Airway epithelial cell (primary cell): ENCODE results near the gene C10orf90. TPM values are rescaled to one million over a fixed set of nuclear protein-coding genes. Genes with fewer than 3 reads are reported as not detected.

Source experiments
- total RNA-seq: library from RNA; depleted of rRNA; stranded (reverse); fragments of >200 nt; gene quantifications from 2 replicates; pipeline ENCODE4 v1.2.3, GENCODE V29; 2015

C10orf90 gene, protein sequence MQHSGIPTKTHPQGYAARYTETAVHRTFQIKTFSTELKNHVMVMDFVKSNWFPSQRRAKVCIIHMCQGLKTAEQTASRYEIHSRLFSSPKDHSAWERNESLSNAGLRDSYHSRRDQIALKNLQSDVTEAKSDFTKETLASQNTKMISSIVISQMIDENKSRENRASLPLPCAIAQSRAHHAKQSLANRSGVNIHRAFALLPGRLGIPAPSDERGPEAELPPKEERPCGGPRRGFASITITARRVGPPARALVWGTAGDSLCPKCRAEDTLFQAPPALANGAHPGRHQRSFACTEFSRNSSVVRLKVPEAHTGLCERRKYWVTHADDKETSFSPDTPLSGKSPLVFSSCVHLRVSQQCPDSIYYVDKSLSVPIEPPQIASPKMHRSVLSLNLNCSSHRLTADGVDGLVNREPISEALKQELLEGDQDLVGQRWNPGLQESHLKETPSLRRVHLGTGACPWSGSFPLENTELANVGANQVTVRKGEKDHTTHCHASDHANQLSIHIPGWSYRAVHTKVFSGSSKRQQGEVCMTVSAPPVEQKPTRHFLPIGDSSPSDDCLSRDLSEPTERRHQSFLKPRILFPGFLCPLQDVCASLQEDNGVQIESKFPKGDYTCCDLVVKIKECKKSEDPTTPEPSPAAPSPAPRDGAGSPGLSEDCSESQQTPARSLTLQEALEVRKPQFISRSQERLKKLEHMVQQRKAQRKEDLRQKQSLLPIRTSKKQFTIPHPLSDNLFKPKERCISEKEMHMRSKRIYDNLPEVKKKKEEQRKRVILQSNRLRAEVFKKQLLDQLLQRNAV
- not detected in 2 replicates for total RNA-seq

DNA sequence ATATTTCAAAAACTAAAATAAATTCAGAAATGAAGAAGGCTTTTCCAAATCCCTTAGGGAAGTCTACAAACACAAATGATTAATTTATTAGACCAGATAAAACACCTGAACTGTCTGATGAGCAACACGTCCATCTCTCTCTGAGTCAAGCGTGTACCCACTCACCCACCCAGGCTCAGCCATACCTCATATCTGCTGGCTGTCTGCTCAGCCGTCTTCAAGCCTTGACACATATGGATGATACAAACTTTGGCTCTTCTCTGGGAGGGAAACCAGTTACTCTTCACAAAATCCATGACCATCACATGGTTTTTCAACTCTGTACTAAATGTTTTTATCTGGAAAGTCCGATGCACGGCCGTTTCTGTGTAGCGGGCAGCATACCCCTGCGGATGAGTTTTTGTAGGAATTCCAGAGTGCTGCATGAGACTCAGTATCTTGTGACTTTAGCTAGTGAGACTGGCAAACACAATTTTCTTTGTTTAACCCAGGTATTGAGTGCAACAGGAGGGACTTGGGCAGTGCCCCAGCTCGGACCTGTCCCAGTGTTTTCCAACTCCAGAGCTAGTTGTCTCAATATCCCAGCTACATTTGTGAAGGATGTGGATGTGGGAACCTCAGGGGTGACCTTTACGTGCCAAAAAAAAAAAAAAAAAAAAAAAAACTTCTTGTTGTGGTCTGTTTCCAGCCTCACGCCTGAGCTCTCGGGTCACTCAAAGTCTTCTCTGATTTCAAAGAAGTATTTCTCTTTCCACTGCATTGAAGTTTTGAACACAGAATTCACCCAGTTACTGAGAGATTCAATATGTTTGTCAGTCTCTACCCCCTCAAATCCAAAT is at the start of gene C10orf90:
Gene C10orf90 (minus strand): TSS at position 638 of the 839 bp plus-strand sequence. CDS start 213 bp downstream, at position 425.

DNA sequence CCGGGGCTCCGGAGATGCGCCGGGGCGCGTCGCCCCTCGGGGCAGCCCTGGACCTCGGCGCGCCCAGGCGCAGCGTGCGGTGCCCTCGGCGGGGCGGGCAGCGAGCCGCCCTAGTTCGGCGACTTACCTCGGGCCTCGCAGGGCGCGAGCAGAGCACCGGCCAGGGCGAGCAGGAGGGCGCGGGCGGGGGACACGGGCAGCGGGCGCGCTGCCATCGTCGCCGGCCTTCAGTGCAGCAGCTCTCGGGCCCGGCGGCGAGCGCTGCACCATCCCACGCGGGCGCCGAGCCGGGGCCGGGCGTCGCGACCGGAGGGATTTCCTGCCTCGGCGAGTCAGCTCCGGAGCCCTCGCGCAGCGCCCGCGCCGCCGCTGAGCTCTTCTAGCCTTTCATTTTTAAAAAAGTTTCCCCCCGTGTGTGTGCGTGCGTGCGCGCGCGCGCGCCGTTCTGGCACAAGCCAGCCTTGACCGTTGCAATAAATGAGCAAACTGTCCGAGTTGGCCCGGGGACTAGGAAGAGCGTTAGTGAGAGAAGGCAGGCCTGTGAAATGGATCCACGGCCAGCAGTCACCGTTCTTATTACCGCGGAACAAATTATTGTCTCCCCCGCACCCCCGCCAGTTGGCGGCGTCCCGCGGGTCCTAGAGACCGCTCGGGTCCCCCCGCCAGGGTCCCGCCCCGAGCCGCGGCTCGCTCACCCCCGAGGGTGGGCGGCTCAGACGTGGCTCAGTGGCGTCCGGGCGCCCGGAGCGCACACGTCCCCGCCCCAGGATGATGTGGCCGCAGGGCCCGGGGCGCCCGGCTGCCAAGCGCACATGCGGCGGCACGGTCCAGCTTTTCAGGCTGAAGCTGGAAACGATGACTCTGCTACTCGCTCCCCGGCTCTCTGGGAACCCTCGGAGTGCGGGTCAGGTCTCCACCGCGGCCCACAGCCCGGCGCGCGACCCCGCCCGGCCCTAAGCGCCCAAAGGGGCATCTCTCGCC is 282.3 kb downstream of the C10orf90 start, which contains the start of gene ADAM12:
Gene ADAM12 (minus strand): TSS at position 547 of the 981 bp plus-strand sequence. CDS start 332 bp downstream, at position 215.

Other genes starting within 250 kb of the C10orf90 start
- gene DOCK1, start 234.7 kb upstream of the C10orf90 start, total RNA-seq = 33.3 and 35.8 TPM in 2 replicates